Measurements from ENCODE around the gene PROP1.

DNA sequence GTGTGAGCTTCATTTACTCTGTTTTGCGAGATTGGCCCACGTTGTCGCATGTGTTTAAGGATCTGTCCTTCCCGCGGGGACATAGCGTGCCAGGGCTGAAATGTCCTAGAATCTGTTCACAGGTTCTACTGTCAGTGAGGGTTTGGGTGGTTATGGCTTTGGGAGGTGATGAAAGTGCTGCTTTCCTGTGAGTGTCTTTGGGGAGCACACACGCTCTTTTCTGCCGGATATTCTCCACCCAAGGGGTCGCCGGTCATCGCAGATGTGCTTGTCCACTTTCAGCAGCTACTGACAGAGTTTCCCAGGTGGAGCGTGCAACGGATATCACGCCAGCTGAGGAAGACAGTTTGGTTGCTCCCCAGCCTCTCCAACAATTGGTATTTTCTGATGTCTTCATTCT is 32.1 kb downstream of the PROP1 start:
- TF ChIP-seq NR2F2 (IDR thresholded peaks at IDR 0.05) = no peak
- TF ChIP-seq EGR1 (IDR thresholded peaks at IDR 0.05; ENCODE audit: low read depth in 2 of 2) = no peak
